Thymus (tissue), 11 donors: ENCODE results near the gene PRRT2. TPM values are rescaled to one million over a fixed set of nuclear protein-coding genes. Genes with fewer than 3 reads are reported as not detected.
"Not testable (repeated sequence)": the region's sequence is repeated elsewhere in the genome, so short reads cannot be mapped to it uniquely, and the experiment has no call there.

Source experiments
- DNase-seq, 9 donors: peaks; one replicate each; pipeline ENCODE4 v3.0.0-alpha.2; 2013; ENCODE audit warnings: low spot score in 9 of 9, low read depth in 6 of 9, missing footprints in 1 of 9
- H3K27ac ChIP-seq, 2 donors: one replicate each; pipeline ENCODE4 v1.5.1; 2013; ENCODE audit warnings: control low read depth in 1 of 2, low read depth in 1 of 2, low read length in 1 of 2, mild to moderate bottlenecking in 1 of 2, moderate library complexity in 1 of 2
- H3K27me3 ChIP-seq, 2 donors: one replicate each; pipeline ENCODE4 v1.5.1; 2013; ENCODE audit warnings: low read length in 1 of 2; ENCODE audit not compliant: control insufficient read depth in 2 of 2, insufficient read depth in 1 of 2
- H3K36me3 ChIP-seq, 2 donors: one replicate each; pipeline ENCODE4 v1.5.1; 2013; ENCODE audit warnings: low read length in 1 of 2, mild to moderate bottlenecking in 1 of 2, moderate library complexity in 1 of 2; ENCODE audit not compliant: control insufficient read depth in 2 of 2, insufficient read depth in 2 of 2
- H3K4me1 ChIP-seq, 2 donors: one replicate each; pipeline ENCODE4 v1.5.1; 2013; ENCODE audit warnings: low read length in 2 of 2; ENCODE audit not compliant: control insufficient read depth in 2 of 2, insufficient read depth in 2 of 2
- H3K4me3 ChIP-seq, 2 donors: one replicate each; pipeline ENCODE4 v1.5.1; 2013; ENCODE audit warnings: low read length in 2 of 2, control low read depth in 1 of 2, mild to moderate bottlenecking in 1 of 2
- H3K9me3 ChIP-seq, 2 donors: one replicate each; pipeline ENCODE4 v1.5.1; 2013; ENCODE audit warnings: low read length in 1 of 2, mild to moderate bottlenecking in 1 of 2; ENCODE audit not compliant: control insufficient read depth in 2 of 2, insufficient read depth in 1 of 2
- WGBS: extraction: QIAGEN DNeasy Blood & Tissue Kit; methylation state at CpG from one replicate; pipeline ENCODE4 v1.1.7; 2013; 5-methylcytosine and 5-hydroxymethylcytosine counted together
- polyA plus RNA-seq: library from polyadenylated mRNA; stranded (reverse); fragments of 200-250 nt; gene quantifications from one replicate; pipeline ENCODE4 v1.2.3, GENCODE V29; 2013
- total RNA-seq: library from RNA; stranded (reverse); fragments of 120-200 nt; gene quantifications from one replicate; pipeline ENCODE4 v1.2.4, GENCODE V29; 2013
- donor health status: healthy.

The PRRT2 gene
- total and polyA plus RNA-seq, 2 donors = 0.85 to 1.0 TPM

GRCh38 chr16:29824589-29825144 lies 12.7 kb downstream of the PRRT2 start:
- Histone ChIP-seq H3K4me1 (peaks cover 47 to 80% of the 10 kb centered on the region in 2 donors), H3K27ac (peak overlapping the region; percentile 25 to 58), H3K36me3 (peaks cover 10 to 16% of the 10 kb centered on the region in 2 donors), H3K27me3 (no peaks in the 10 kb centered on the region), H3K4me3 (no peak overlapping the region), H3K9me3 (no peaks in the 10 kb centered on the region)
- WGBS = 93% methylated on average over 7 of the region's 7 CpGs
- no peak for DNase-seq

- no peaks in the 10 kb centered on the region for H3K27me3 ChIP-seq
- H3K36me3 ChIP-seq = peaks cover 10 to 15% of the 10 kb centered on the region in 2 donors
- WGBS = 68% methylated on average over 10 of the region's 10 CpGs
- peak overlapping the region; percentile 52 to 58 for H3K27ac ChIP-seq
- peak in 2 of 9 donors; percentile 45 to 79 for DNase-seq
- H3K9me3 ChIP-seq = no peaks in the 10 kb centered on the region
- H3K4me1 ChIP-seq = peaks cover 43 to 73% of the 10 kb centered on the region in 2 donors
- no peak overlapping the region for H3K4me3 ChIP-seq
These were observed 13.4 kb downstream of the PRRT2 start for GRCh38 chr16:29825145-29826044.

GRCh38 chr16:29826342-29826695 lies 14.3 kb downstream of the PRRT2 start:
- Histone ChIP-seq H3K4me3 (no peak overlapping the region), H3K4me1 (peaks cover 37 to 64% of the 10 kb centered on the region in 2 donors)
- DNase-seq = no peak

GRCh38 chr16:29830774-29831173 lies 18.8 kb downstream of the PRRT2 start:
- Histone ChIP-seq H3K4me1 (peaks cover 18 to 33% of the 10 kb centered on the region in 2 donors), H3K4me3 (no peak overlapping the region), H3K27me3 (no peaks in the 10 kb centered on the region), H3K27ac (no peak overlapping the region), H3K36me3 (peaks cover 18 to 32% of the 10 kb centered on the region in 2 donors), H3K9me3 (peaks cover 0 to 8% of the 10 kb centered on the region in 2 donors)
- no peak for DNase-seq
- WGBS = 99% methylated on average over 11 of the region's 11 CpGs

More at GRCh38 chr16:29826342-29826695, 14.3 kb downstream of the PRRT2 start:
- Histone ChIP-seq H3K36me3 (peaks cover 13 to 16% of the 10 kb centered on the region in 2 donors), H3K9me3 (no peaks in the 10 kb centered on the region), H3K27me3 (no peaks in the 10 kb centered on the region), H3K27ac (peak overlapping the region in 1 of 2 donors; percentile 31)
- 96% methylated on average over 5 of the region's 8 CpGs for WGBS

- Histone ChIP-seq H3K9me3 (peaks cover 0 to 8% of the 10 kb centered on the region in 2 donors), H3K27ac (no peak overlapping the region), H3K36me3 (peaks cover 19 to 34% of the 10 kb centered on the region in 2 donors), H3K4me1 (peaks cover 11 to 25% of the 10 kb centered on the region in 2 donors), H3K27me3 (no peaks in the 10 kb centered on the region), H3K4me3 (no peak overlapping the region)
- 94% methylated on average over 2 of the region's 2 CpGs for WGBS
- no peak for DNase-seq
These were observed 19.5 kb downstream of the PRRT2 start for GRCh38 chr16:29831490-29831889.

- not testable (repeated sequence) for H3K27ac ChIP-seq, DNase-seq, H3K27me3 ChIP-seq, H3K4me3 ChIP-seq, H3K9me3 ChIP-seq, H3K4me1 ChIP-seq
- H3K36me3 ChIP-seq = peaks cover 26 to 41% of the 10 kb centered on the region in 2 donors
- WGBS = 99% methylated on average over 4 of the region's 4 CpGs
These were observed 21.2 kb downstream of the PRRT2 start for GRCh38 chr16:29833219-29833618.

GRCh38 chr16:29834079-29834478 lies 22.1 kb downstream of the PRRT2 start:
- H3K36me3 ChIP-seq = peaks cover 27 to 43% of the 10 kb centered on the region in 2 donors
- no peaks in the 10 kb centered on the region for H3K4me1 ChIP-seq
- H3K27me3 ChIP-seq = no peaks in the 10 kb centered on the region
- 99% methylated on average over 5 of the region's 5 CpGs for WGBS
- no peak overlapping the region for H3K4me3 ChIP-seq
- no peak for DNase-seq
- H3K27ac ChIP-seq = no peak overlapping the region
- H3K9me3 ChIP-seq = peaks cover 0 to 8% of the 10 kb centered on the region in 2 donors

GRCh38 chr16:29835926-29836325 lies 23.9 kb downstream of the PRRT2 start:
- 99% methylated on average over 7 of the region's 7 CpGs for WGBS
- no peak for DNase-seq
- peaks cover 28 to 44% of the 10 kb centered on the region in 2 donors for H3K36me3 ChIP-seq

GRCh38 chr16:29836623-29837022 lies 24.6 kb downstream of the PRRT2 start:
- peaks cover 25 to 40% of the 10 kb centered on the region in 2 donors for H3K36me3 ChIP-seq
- 96% methylated on average over 15 of the region's 15 CpGs for WGBS
- no peak for DNase-seq

More at GRCh38 chr16:29835926-29836325, 23.9 kb downstream of the PRRT2 start:
- Histone ChIP-seq H3K4me3 (no peak overlapping the region), H3K27ac (no peak overlapping the region), H3K9me3 (peaks cover 0 to 8% of the 10 kb centered on the region in 2 donors), H3K27me3 (no peaks in the 10 kb centered on the region), H3K4me1 (no peaks in the 10 kb centered on the region)

More at GRCh38 chr16:29836623-29837022, 24.6 kb downstream of the PRRT2 start:
- Histone ChIP-seq H3K9me3 (peaks cover 0 to 8% of the 10 kb centered on the region in 2 donors), H3K27ac (no peak overlapping the region), H3K27me3 (no peaks in the 10 kb centered on the region), H3K4me1 (no peaks in the 10 kb centered on the region), H3K4me3 (no peak overlapping the region)
